HG03097 (cell line): Measurements from ENCODE around the gene CERS1.

Experiments used
- ATAC-seq: cut with Tn5 transposase; IDR thresholded peaks from one replicate; pipeline ENCODE4 v1.9.1; 2021; ENCODE audit not compliant: unreplicated experiment, low FRiP score

Gene CERS1

GRCh38 chr19:18859676-18860301 lies 36.2 kb downstream of the CERS1 start:
- ATAC-seq, result no peak

GRCh38 chr19:18858906-18859646 lies 36.9 kb downstream of the CERS1 start:
- no peak for ATAC-seq

- no peak for ATAC-seq
Measured at GRCh38 chr19:18857223-18857622, 38.7 kb downstream of the CERS1 start.

GRCh38 chr19:18856385-18857126 lies 39.4 kb downstream of the CERS1 start:
- no peak for ATAC-seq

- no peak for ATAC-seq
Measured at GRCh38 chr19:18855647-18856384, 40.1 kb downstream of the CERS1 start.

- no peak for ATAC-seq
Measured at GRCh38 chr19:18854982-18855381, 41.0 kb downstream of the CERS1 start.

- ATAC-seq, result no peak
Measured at GRCh38 chr19:18853755-18854427, 42.1 kb downstream of the CERS1 start.

- ATAC-seq, result no peak
Measured at GRCh38 chr19:18852648-18853047, 43.3 kb downstream of the CERS1 start.

GRCh38 chr19:18851673-18852325 lies 44.2 kb downstream of the CERS1 start:
- no peak for ATAC-seq

GRCh38 chr19:18850471-18851375 lies 45.2 kb downstream of the CERS1 start:
- no peak for ATAC-seq

- no peak for ATAC-seq
Measured at GRCh38 chr19:18849838-18850400, 46.0 kb downstream of the CERS1 start.

- no peak for ATAC-seq
Measured at GRCh38 chr19:18848878-18849661, 46.9 kb downstream of the CERS1 start.

GRCh38 chr19:18847549-18848463 lies 48.2 kb downstream of the CERS1 start:
- ATAC-seq, result no peak

GRCh38 chr19:18846862-18847548 lies 49.0 kb downstream of the CERS1 start:
- no peak for ATAC-seq

- ATAC-seq, result no peak
Measured at GRCh38 chr19:18845961-18846360, 50.0 kb downstream of the CERS1 start.

GRCh38 chr19:18844806-18845329 lies 51.1 kb downstream of the CERS1 start:
- ATAC-seq, result no peak
